Measurements from ENCODE around the gene PCIF1. TPM values are rescaled to one million over a fixed set of nuclear protein-coding genes. Genes with fewer than 3 reads are reported as not detected.
A peak's percentile ranks its signal among the peaks of the same experiment; 100 is the strongest.
"Not testable (repeated sequence)": the region's sequence is repeated elsewhere in the genome, so short reads cannot be mapped to it uniquely, and the experiment has no call there.

PCIF1 gene
- total and polyA plus RNA-seq, 8 donors: 13.3 to 34.9 (median 18.7) TPM

GRCh38 chr20:45985573-45985972 is 51.1 kb downstream of the PCIF1 start:
- Histone ChIP-seq H3K9me3 (no peaks in the 10 kb centered on the region), H3K27ac (no peak overlapping the region), H3K4me1 (no peaks in the 10 kb centered on the region), H3K27me3 (no peaks in the 10 kb centered on the region), H3K36me3 (no peaks in the 10 kb centered on the region), H3K4me3 (no peak overlapping the region)
- intact Hi-C loops (cut with DNase I): no loop called here
- DNase-seq (no peak), ATAC-seq (no peak), FAIRE-seq (no peak)
- TF ChIP-seq CTCF (IDR thresholded peaks at IDR 0.05): no peak
- 53 to 57% methylated on average over 7 of the region's 7 CpGs for WGBS, 2 donors

GRCh38 chr20:45987108-45987780 is 52.8 kb downstream of the PCIF1 start:
- Histone ChIP-seq H3K27ac (no peak overlapping the region), H3K4me3 (no peak overlapping the region), H3K27me3 (peaks cover 0 to 3% (median 0%) of the 10 kb centered on the region in 4 donors), H3K36me3 (no peaks in the 10 kb centered on the region), H3K9me3 (no peaks in the 10 kb centered on the region), H3K4me1 (no peaks in the 10 kb centered on the region)
- FAIRE-seq: no peak
- intact Hi-C loops (cut with DNase I): no loop called here
- TF ChIP-seq CTCF (IDR thresholded peaks at IDR 0.05): peak; percentile 66 to 83 (median 74)
- ATAC-seq: peak; percentile 86 to 97 (median 94)
- WGBS, 2 donors: 5 to 11% methylated on average over 16 of the region's 16 CpGs
- DNase-seq: peak in 5 of 6 donors; percentile 45 to 90 (median 80)

GRCh38 chr20:45988830-45989229 is 54.3 kb downstream of the PCIF1 start:
- H3K27me3 ChIP-seq; FAIRE-seq; H3K4me3 ChIP-seq; ATAC-seq; H3K4me1 ChIP-seq; H3K9me3 ChIP-seq; DNase-seq; H3K36me3 ChIP-seq; intact Hi-C loops (cut with DNase I); H3K27ac ChIP-seq: not testable (repeated sequence)
- WGBS, 2 donors: 34 to 36% methylated on average over 6 of the region's 6 CpGs

GRCh38 chr20:45991616-45992015 is 57.1 kb downstream of the PCIF1 start:
- 75 to 80% methylated on average over 3 of the region's 3 CpGs for WGBS, 2 donors
- H3K9me3 ChIP-seq: no peaks in the 10 kb centered on the region
- H3K4me3 ChIP-seq: no peak overlapping the region
- intact Hi-C loops (cut with DNase I): no loop called here
- no peak for DNase-seq
- TF ChIP-seq CTCF (IDR thresholded peaks at IDR 0.05): no peak
- H3K36me3 ChIP-seq: no peaks in the 10 kb centered on the region
- peaks cover 0 to 3% (median 0%) of the 10 kb centered on the region in 4 donors for H3K27me3 ChIP-seq
- FAIRE-seq: no peak
- H3K4me1 ChIP-seq: no peaks in the 10 kb centered on the region
- H3K27ac ChIP-seq: no peak overlapping the region
- ATAC-seq: no peak

GRCh38 chr20:45993197-45993951 is 58.9 kb downstream of the PCIF1 start:
- FAIRE-seq (no peak), DNase-seq (no peak), ATAC-seq (peak in 3 of 4 donors; percentile 39 to 65 (median 57))
- intact Hi-C loops (cut with DNase I): no loop called here
- no peak for TF ChIP-seq CTCF (IDR thresholded peaks at IDR 0.05)
- H3K4me3 ChIP-seq: no peak overlapping the region
- no peaks in the 10 kb centered on the region for H3K4me1 ChIP-seq
- H3K9me3 ChIP-seq: no peaks in the 10 kb centered on the region
- no peak overlapping the region for H3K27ac ChIP-seq
- WGBS, 2 donors: 61 to 67% methylated on average over 11 to 12 of the region's 12 CpGs
- H3K36me3 ChIP-seq: no peaks in the 10 kb centered on the region
- H3K27me3 ChIP-seq: peaks cover 0 to 3% (median 0%) of the 10 kb centered on the region in 4 donors

All from pancreas (tissue), 10 donors.